Medulla oblongata (tissue), 1 donor: Measurements from ENCODE around the gene LHFPL3.
A peak's percentile ranks its signal among the peaks of the same experiment; 100 is the strongest.
"Not testable (repeated sequence)": the region's sequence is repeated elsewhere in the genome, so short reads cannot be mapped to it uniquely, and the experiment has no call there.

ENCODE experiments used
- DNase-seq: peaks from one replicate; pipeline ENCODE4 v3.0.0-alpha.2; 2015; ENCODE audit errors: extremely low spot score

The LHFPL3 gene

DNA sequence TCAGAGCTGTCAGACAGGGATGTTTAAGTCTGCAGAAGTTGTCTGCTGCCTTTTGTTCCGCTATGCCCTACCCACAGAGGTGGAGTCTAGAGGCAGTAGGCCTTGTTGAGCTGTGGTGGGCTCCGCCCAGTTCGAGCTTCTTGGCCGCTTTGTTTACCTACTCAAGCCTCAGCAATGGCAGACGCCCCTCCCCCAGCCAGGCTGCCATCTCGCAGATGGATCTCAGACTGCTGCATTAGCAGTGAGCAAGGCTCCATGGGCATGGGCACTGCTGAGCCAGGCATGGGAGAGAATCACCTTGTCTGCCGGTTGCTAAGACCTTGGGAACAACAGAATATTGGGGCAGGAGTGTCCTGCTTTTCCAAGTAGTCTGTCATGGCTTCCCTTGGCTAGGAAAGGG lies 267.2 kb downstream of the LHFPL3 start:
- not testable (repeated sequence) for DNase-seq

GRCh38 chr7:104603957-104604356 lies 275.6 kb downstream of the LHFPL3 start:
- DNase-seq, result no peak

DNA sequence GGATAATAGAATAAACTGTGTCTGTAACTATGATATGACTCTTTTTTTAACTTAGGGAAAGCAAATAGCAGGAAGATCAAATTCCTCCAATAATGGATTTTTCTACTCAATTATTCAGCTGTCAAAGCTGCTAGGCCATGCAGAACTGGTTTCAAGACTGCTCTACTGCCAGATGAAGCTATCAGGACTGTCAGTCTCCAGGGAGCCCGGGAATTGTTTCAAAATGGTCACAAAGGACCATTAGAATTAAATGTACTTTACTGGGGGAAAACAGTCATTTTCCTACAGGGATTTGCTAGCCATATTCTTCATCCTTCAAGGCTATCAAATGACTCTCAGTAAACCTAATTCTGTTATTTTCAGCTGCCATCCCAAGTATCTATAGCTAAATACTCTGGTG lies 276.3 kb downstream of the LHFPL3 start:
- DNase-seq, result no peak

DNA sequence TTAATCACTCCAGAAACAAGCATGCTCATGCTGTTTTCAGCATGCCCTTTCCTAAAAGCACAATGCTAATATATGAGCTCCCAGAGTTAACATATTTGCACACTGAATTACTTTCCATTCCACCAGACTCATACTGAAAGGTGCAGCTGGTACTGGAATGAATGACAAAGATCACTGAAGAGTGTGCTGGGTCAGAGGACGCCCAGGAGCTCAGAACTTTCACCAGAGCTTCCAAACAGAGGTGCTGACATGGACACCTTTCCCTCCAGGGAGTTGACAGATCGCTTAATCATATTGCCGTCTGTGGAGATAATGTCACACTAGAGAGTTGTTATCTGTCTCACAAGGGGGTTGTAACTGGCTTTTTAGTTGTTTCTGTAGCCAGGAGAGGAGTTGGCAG lies 292.9 kb downstream of the LHFPL3 start:
- no peak for DNase-seq

DNA sequence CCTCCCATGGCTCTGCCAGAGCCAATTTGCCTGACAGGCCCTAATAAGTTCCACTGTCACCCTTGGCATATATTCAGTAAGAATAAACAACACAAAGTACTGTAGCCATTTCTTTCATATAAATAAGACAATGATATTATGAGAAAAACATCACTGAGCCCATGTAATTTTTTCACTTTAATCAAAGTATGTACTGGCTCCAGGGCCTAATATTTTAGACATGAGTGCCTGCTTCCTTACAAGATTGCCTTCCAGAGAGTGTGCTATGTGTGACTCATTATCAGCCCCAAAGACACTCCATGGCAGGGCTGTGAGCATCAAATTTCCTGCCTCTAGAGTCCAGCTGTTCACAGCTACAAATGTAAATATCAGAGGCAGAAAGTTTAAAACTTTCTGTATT lies 297.6 kb downstream of the LHFPL3 start:
- DNase-seq, result no peak

GRCh38 chr7:104627516-104627915 lies 299.1 kb downstream of the LHFPL3 start:
- DNase-seq, result peak; percentile 38

DNA sequence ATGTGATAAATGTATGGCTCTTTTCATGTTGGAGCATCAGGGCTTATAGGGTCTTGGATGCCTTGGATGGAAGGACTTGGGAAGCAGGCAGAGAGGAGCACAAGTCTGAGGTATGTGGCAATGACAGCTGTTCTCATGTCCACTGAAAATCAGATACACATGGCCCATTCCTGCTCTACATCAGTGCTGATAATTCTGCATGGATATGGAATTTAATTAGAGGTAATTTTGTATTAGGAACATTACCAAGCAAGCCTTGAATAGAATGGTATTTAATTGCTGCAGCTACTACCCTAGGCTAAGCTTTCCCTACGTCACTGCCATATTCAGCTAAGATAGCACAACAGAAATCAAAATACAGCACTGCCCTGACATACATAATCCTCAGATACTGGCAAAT lies 299.6 kb downstream of the LHFPL3 start:
- no peak for DNase-seq

- DNase-seq, result no peak
Observed at GRCh38 chr7:104629408-104629807, 301.0 kb downstream of the LHFPL3 start.

DNA sequence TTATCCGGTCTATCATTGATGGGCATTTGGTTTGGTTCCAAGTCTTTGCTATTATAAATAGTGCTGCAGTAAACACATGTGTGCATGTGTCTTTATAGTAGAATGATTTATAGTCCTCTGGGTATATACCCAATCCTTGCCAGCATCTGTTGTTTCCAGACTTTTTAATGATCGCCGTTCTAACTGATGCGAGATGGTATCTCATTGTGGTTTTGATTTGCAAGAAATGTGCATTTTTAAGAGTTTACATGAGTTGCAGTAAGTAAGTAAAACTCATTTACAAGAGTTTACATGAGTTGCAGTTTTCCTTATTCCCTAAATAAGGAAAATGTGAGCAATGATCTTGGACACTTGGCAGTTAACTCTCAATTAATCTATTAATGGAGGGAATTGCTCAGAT lies 312.1 kb downstream of the LHFPL3 start:
- no peak for DNase-seq

- DNase-seq, result no peak
Observed at GRCh38 chr7:104642560-104642959, 314.2 kb downstream of the LHFPL3 start.

- DNase-seq, result no peak
Observed at GRCh38 chr7:104643587-104644217, 315.3 kb downstream of the LHFPL3 start.

DNA sequence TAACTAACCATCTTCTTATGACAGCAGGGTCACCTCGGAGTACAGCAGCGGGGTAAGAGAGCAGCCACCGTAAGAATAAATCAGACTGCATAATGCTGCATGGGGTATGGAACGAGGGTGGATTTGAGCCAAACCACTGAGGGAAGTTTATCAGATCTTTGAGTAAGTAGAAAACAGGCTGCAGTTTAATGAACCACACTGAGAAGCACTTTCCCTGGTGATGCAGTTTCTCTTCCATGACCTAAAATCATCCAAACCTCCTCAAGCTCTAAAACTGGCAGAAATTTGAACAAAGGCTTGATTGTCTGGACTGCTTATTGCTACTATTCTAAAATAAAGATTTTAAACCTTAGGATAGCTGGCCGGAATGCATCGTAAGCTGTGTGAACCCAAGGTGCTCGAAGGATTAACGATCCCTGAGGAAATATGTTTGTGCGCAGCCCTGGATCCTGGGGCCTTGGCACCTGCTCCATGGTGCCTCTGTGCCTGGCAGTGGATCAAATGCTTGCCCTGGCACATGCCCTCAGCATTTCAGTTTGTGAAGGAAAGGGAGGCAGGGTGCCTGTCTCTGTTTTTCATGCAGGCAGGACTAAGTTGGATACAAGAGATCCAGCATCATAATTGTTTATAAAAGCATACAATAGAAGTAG lies 322.7 kb downstream of the LHFPL3 start:
- peak; percentile 42 for DNase-seq

- no peak for DNase-seq
Observed at GRCh38 chr7:104652434-104652833, 324.0 kb downstream of the LHFPL3 start.

DNA sequence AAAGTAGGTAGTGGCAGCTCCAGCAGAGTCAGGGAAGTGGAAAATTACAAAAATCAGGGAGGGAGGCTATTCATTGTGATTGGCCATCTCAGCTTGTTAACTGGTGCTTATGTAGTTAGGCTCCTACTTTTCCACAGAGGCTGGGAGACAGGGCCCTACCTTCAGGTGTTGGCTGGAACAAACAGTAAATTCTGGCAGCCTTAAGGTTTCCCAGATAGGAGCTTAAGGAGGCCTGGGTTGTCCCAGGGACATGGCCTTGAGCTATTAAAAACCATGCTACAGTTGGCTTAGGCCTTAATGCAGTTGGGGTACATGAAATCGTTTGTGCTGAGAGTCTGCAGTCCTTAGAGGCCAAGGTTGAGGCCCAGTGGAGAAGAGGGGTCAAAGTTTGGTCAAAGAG lies 324.5 kb downstream of the LHFPL3 start:
- DNase-seq, result no peak

GRCh38 chr7:104653825-104654401 lies 325.5 kb downstream of the LHFPL3 start:
- DNase-seq, result no peak

GRCh38 chr7:104655592-104655991 lies 327.2 kb downstream of the LHFPL3 start:
- DNase-seq, result no peak

DNA sequence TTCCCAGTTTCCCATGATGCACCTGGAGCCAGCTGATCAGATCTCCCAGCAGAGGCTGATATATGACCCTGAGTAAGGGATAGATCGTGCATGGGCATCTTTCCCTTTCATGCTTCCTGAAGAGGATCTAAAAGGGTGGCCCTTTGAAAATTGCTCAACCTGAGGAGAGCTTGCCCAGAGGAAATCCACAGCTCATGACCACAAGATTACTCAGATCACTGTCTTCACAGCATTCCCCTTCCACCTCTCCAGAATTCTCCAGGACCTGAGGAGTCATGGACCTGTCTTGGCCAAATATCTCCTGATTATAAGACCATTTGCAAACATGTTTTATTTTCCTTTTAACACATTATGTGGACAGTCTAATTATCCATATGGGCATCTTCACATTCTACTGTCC lies 328.1 kb downstream of the LHFPL3 start:
- DNase-seq, result no peak

- DNase-seq, result no peak
Observed at GRCh38 chr7:104657134-104657533, 328.7 kb downstream of the LHFPL3 start.

GRCh38 chr7:104661575-104661974 lies 333.2 kb downstream of the LHFPL3 start:
- no peak for DNase-seq

DNA sequence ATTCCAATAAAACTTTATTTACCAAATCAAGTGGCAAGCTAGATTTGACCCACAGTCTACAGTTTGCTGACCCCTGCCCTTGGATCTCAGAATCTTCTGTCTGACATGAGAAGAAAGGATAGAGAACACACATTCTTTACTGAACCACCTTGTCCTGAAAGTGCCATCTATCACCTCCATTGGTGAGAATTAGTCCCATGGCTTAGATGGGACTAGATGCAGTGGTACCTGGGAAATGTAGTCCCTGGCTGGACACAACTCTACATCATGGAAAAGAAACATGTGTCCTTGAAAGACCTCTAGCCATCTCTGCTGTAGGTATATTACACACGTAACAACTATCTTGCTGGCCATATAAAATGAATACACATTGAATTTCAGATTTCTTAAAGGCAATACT lies 336.2 kb downstream of the LHFPL3 start:
- no peak for DNase-seq

DNA sequence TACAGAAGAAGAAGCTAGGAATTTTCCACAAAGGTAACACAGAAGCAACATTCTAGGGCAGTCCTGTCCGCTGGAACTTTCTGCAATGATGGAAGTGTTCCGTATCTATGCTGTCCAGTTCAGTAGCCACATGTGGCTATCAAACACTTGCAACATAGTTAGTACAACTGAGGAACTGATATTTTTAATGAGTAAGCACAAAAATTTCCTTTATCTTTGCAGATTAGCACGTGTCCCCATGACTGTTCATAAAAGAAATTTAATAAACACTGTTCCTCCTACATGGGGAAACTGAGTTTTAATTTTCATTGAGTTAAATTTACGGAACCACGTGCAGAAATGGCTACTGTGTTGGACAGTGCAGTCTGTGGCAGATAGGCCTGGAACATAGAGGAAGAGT lies 349.2 kb downstream of the LHFPL3 start:
- DNase-seq, result no peak

DNA sequence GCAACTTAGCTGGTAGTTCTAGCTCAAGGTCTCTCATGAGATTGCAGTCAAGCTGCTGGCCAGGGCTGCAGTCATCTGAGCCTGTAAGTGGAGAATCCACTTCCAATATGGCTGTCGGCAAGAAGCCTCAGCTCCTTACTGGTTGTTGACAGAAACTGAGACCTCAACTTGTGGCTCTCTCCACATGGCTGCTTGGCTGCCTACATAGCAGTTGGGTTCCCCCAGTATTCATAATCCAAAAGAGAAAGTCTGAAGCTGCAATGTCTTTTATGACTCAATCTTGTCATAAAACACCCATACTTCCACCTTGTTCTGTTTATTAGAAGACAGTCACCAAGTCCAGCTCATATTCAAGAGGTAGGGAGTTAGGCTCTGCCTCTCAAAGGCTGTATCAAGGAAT lies 350.7 kb downstream of the LHFPL3 start:
- no peak for DNase-seq

GRCh38 chr7:104686286-104686685 lies 357.9 kb downstream of the LHFPL3 start:
- DNase-seq, result no peak

DNA sequence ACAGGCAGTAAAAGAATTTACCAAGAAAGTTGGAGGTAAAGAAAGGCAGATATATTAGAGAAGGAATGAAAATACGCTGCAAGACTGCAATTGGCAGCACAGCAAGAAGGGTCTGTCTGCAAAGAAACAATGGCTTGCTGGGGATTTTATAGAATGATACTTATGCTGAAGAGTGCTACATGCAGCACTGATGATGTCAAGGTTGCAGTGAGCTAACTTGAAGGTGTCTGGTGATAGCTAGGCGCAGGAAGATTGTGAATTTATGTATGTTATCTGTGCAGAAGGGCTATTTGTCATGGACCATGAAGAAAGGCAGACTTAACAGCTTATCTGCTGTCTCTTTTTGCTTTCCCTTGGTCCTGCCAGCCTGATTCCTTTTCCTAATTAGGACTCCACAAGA lies 366.3 kb downstream of the LHFPL3 start:
- no peak for DNase-seq
